ENCODE results near the gene TENT5C.
"Not testable (repeated sequence)": the region's sequence is repeated elsewhere in the genome, so short reads cannot be mapped to it uniquely, and the experiment has no call there.

Gene TENT5C

GRCh38 chr1:117605774-117606648, at the start of gene TENT5C:
TENT5C (plus strand) TSS chr1:117606048; CDS start chr1:117622869, 16,821 bp downstream.
- peak; percentile 99 for DNase-seq

DNA sequence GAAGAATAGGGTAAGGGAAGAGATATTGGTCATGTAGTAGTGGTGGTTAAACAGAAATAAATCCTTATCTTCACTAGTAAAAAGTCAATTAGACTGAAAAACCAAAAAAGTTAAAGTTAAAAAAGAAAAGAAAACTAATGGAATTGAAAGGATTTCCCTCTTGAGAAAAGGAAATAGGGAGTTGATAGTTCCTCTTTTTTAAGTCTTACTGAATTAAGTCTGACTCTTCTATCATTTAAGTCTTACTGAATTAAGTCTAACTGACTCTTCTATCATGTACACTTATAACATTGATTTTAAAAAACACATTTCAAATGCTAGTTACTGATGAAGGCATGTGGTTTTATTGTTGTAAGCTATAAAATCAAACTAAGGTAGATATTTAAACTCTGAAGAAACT, 49.5 kb upstream of the TENT5C start:
- DNase-seq, result no peak

DNA sequence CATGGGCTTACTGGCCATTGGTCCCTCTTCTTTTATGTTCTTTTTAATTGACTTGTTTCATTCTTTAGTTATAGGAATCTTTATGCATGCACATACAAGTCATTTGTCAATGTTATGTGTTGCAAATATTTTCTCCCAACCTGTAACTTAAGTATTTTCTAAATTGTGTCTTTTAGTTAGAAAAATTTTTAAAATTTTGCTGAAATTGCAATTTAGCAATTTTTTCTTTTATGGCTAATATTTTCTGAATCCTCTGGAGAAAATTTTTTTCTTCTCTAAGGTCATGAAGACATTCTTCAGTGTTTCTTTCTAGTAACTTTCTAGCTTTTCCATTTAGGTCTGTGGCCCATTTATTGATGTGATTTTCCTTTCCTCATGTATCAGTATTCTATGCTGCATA, 48.9 kb upstream of the TENT5C start:
- no peak for DNase-seq

DNA sequence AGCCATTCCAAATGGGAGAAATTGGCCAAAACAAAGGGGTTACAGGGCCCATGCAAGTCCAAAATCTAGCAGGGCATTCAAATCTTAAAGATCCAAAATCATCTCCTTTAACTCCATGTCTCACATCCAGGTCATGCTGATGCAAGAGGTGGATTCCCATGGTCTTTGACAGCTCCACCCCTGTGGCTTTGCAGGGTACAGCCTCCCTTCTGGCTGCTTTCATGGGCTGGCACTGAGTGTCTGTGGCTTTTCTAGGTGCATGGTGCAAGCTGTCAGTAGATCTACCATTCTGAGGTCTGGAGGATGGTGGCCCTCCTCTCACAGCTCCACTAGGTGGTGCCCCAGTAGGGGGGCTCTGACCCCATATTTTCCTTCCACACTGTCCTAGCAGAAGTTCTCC, 47.4 kb upstream of the TENT5C start:
- not testable (repeated sequence) for DNase-seq

GRCh38 chr1:117559139-117559538, 46.7 kb upstream of the TENT5C start:
- DNase-seq, result no peak

DNA sequence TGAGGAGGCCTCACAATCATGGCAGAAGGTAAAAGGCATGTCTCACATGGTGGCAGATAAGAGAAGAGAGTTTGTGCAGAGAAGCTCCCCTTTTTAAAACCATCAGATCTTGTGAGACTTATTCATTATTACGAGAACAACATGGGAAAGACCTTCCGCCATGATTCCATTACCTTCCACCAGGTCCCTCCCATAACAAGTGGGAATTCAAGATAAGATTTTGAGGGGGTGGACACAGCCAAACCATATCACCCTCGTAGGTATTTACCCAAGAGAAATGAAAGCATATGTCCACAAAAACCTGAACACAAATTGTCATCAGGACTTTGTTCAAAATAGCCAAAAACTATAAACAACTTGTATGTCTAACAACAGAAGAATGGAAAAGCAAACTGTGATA, 45.9 kb upstream of the TENT5C start:
- DNase-seq, result no peak

- DNase-seq, result no peak
These were observed 44.8 kb upstream of the TENT5C start for GRCh38 chr1:117561071-117561470.

GRCh38 chr1:117561551-117561950, 44.3 kb upstream of the TENT5C start:
- DNase-seq, result no peak

DNA sequence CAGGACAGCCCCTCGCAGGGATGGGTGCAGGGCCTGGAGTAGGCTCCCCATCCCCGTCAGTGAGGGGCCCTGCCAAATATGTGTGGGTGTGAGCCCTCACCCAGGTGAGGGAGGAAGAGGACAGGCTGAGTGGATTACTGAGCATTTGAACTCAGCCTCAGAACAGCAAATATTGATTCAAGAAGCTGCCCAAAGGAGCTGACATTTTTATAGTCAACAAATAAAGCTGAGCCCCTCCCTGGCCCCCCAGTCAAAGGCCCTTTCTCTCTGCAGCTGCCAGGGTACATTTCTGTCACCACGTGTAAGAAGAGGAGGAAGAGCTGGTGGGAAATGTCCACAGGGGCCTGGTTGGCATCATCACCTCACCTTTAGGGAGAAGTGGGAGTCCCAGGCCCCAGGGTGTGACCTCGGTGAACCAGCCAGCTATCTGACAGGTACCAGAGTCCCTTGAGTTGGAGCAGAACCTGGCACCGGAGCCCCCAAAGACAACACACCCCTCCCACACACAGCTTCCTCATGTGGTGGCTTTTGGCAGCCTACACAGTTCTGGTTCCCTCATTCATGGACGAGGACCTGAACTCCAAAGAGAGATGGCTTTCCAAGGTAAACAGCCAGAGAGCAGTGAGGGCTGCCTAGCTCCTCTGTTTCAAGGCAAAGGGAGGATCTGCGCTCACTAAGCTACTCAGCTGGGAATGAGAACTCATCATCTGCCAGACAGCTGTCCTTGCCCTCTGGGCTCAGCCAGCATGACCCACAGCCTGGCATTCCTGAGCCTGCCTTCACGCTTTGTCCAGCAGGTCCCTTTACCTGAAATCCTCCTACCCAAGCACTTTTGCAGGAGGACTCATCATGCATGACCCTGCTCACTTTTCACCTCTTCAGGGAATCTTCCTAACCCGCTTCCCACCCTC, 43.0 kb upstream of the TENT5C start:
- no peak for DNase-seq

- DNase-seq, result no peak
These were observed 42.4 kb upstream of the TENT5C start for GRCh38 chr1:117563492-117563875.

GRCh38 chr1:117564227-117565075, 41.4 kb upstream of the TENT5C start:
- no peak for DNase-seq

DNA sequence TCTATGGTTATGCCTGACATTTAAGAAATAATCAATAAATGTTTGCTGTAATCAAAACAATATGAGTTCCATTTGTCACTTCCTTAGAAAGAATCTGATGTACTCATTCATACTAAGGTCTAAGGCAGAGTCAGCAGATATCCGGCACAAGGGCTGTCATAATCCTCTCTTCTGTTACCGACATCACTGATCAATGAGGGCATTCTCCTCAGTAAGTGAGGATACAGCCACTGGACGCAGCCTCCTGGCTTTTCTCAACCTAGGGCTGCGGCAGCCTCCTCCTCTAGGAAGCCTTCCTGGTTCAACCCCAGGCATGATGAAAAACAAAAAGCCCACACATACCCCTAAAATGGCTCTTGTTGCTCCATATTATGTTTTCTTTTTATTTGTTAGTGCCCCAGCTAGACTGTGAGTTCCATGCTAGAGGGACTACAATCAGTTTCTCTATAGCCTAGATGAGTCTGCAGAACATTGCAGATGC, 40.7 kb upstream of the TENT5C start:
- DNase-seq, result no peak

- no peak for DNase-seq
These were observed 39.9 kb upstream of the TENT5C start for GRCh38 chr1:117565745-117566455.

DNA sequence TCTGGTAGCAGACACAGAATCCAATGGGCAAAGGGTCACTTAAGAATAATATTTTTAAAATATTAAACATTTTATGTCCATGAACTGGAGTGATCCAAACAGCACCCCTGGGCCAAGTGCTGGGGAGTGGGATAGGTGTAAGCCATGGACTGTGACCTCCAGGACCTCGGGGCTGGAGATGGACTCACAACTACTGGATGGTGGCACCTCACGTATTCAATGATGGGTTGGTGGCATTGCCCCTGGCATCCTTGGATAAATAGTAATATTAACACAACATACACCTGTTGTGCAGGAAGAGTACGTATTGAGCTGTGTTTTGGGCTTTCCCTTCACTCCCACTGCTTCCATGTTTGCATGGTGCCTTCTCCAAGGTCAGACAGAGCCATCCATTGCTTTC, 39.3 kb upstream of the TENT5C start:
- no peak for DNase-seq

GRCh38 chr1:117567435-117567834, 38.4 kb upstream of the TENT5C start:
- no peak for DNase-seq

- DNase-seq, result no peak
These were observed 37.9 kb upstream of the TENT5C start for GRCh38 chr1:117567976-117568375.

DNA sequence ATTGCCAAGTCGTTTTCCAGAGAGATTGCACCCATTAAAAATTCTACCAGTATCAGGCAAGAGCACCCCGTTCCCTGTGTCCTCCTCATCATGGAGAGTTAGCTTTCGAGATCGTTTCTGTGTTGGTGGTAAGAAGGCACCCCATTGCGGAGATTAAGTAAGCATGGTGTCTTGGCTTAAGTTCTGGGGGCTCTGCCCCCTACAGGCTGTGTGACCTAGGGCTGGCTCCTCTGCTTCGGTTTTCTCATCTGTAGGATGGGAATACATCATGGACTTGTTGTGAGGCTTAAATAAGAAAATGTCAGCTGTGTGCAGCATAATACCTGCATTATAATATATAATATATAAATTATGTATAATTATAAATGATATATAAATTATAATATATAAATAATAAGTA, 36.8 kb upstream of the TENT5C start:
- DNase-seq, result no peak

GRCh38 chr1:117569856-117570255, 36.0 kb upstream of the TENT5C start:
- no peak for DNase-seq

GRCh38 chr1:117570988-117571409, 34.8 kb upstream of the TENT5C start:
- no peak for DNase-seq

DNA sequence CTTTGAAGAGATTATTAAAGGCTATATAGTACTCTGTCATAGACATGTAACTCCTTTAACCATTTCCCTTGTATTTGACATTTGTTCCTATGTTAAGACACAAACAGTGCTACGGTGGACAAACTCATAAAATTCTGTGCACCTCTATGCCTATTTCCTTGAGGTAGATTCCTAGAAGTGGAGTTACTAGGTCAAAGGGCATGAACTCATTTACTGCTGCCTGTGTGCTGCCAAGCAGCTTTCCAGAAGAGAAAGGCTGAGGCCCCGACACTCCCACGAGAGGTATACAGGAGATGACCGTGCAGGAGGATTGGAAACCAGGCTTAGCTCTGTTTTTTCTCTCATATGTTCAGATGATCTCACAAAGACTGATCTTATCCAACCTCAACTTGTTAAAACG, 34.4 kb upstream of the TENT5C start:
- DNase-seq, result no peak

DNA sequence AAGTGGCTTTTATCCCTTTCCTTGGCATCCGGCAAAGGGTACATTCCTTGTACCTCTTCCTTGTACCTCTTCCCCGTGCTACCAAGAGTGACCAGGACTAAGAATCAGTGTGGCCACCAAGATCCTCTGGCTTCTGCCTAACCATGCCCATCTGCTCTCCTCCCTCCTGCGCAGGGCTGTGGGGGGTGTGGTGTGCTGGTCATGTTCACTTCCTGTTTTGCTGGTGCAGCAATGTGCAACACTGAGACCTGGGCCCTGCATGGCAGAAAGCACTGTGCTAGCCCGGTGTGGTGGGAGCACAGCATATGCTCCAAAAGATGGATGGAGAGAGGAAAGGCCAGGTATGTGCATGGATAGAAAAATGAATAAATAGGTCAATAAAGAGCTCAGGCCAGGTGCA, 33.3 kb upstream of the TENT5C start:
- no peak for DNase-seq

GRCh38 chr1:117573386-117574023, 32.3 kb upstream of the TENT5C start:
- no peak for DNase-seq
